Subcutaneous adipose tissue (tissue), 4 donors: ENCODE measurements around the gene ITGB6. TPM values are rescaled to one million over a fixed set of nuclear protein-coding genes. Genes with fewer than 3 reads are reported as not detected.

ENCODE experiments used
- CTCF ChIP-seq: fragments of 450-650 bp; IDR thresholded peaks from one replicate; pipeline ENCODE4 v1.5.1; 2016; ENCODE audit warnings: low read depth, mild to moderate bottlenecking, control low read depth, antibody characterized with exemption, moderate library complexity
- total RNA-seq, 4 donors: library from RNA; depleted of rRNA; stranded (reverse); fragments of >200 nt; gene quantifications; one replicate each; pipeline ENCODE4 v1.1.0, GENCODE V29; 2016

Gene ITGB6
- total RNA-seq, 4 donors from 2014 or later, result not detected

GRCh38 chr2:160200921-160201320 is 849 bp upstream of the ITGB6 start:
- no peak for TF ChIP-seq CTCF

GRCh38 chr2:160199053-160199452 is 1.0 kb downstream of the ITGB6 start:
- TF ChIP-seq CTCF, result no peak

- TF ChIP-seq CTCF, result no peak
These were observed 2.5 kb downstream of the ITGB6 start for GRCh38 chr2:160197587-160197986.

DNA sequence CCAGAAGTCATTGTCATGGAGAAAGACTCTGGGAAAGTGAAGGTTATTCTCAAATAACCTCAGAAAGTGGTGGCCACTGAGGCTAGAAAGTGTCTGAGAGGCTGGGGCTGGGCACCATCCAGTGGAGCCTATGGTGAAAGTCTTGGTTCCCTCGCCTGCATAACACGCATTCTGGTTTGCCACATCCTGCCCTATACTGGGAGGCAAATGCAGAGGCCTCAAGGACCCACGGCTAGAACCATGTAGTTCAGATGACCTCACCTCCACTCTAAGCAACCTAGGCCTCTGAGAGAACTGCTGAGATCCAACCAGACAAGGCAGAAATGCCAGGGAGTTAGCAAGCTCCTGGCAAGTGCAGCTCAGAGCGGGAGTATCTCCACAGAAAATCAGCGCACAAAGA is 5.1 kb downstream of the ITGB6 start:
- TF ChIP-seq CTCF, result no peak

GRCh38 chr2:160194351-160194750 is 5.7 kb downstream of the ITGB6 start:
- no peak for TF ChIP-seq CTCF

DNA sequence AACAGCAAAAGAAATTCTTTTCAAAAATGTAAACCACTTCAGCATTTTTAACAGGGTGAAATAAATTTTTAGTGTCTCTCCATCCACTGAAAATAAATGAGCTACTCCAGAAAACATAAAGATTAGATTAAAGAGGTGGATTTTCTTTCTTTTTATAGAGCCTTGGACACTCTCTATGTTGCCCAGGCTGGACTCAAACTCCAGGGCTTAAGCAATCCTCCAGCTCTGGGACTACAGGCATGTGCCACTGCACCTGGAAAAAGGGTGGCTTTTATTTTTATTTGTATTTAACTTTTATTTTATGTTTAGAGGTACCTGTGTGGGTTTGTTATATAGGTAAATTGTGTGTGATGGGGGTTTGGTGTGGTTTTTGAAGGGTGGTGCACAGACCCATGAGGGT is 19.9 kb downstream of the ITGB6 start:
- TF ChIP-seq CTCF, result no peak

- no peak for TF ChIP-seq CTCF
These were observed 24.6 kb downstream of the ITGB6 start for GRCh38 chr2:160175169-160176134.
